ENCODE data around the gene LLGL1.
A peak's percentile ranks its signal among the peaks of the same experiment; 100 is the strongest.
"Not testable (repeated sequence)": the region's sequence is repeated elsewhere in the genome, so short reads cannot be mapped to it uniquely, and the experiment has no call there.

LLGL1 gene

GRCh38 chr17:18194804-18195203 lies 30.6 kb upstream of the LLGL1 start:
- no peak for DNase-seq

GRCh38 chr17:18195246-18195645 lies 30.2 kb upstream of the LLGL1 start:
- no peak for DNase-seq

DNA sequence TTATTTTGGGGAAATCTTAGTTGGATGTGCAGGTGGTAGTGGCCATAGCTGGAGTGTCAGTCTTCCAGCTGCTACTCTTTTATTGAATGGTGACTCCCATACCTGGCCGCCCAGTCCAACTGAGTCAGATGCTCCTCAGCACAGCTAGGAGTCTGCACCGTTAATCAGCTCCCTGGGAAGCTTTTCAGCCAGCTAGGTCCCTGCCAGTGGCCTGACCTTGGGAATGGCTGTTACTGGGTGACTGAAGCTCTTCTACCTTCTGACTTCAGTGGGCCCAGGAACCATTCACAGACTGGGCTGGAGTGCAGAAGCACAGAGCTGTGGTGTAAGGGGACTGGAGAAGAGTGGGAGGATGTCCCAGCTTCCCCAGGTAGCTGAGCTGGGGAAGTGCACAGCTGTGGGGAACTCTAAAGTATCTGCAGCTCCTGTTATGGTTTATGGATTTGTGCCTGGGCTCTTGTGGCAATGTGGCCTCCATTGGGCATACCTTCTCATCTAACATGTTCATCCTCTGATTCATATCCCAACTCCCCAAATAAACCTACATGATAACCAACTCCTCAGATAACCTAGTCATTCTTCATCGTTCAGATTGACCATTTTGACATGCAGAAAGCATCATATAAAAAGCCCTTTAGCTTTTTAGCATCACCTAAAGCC lies 27.8 kb upstream of the LLGL1 start:
- no peak for DNase-seq

DNA sequence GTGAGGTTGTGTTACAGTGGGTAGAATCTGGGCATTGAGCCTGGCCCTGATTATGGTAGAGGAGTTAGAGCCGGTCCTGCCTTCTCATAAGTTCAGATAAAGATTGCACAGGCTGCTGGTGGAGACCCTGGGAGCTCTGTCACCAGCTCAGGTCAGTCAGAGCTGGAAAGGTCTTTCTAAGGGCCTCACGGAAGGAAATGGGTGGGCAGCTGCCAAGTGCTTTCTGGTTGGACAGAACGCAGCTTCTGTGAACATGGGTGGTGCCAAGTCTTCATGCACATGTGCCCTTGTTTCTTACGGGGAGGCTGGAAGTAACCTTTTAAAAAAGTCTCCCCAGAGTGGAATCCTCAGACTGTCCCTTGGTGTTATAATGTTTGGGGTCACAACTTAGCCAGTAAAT lies 26.9 kb upstream of the LLGL1 start:
- DNase-seq, result no peak

GRCh38 chr17:18201108-18201507 lies 24.3 kb upstream of the LLGL1 start:
- DNase-seq, result no peak

DNA sequence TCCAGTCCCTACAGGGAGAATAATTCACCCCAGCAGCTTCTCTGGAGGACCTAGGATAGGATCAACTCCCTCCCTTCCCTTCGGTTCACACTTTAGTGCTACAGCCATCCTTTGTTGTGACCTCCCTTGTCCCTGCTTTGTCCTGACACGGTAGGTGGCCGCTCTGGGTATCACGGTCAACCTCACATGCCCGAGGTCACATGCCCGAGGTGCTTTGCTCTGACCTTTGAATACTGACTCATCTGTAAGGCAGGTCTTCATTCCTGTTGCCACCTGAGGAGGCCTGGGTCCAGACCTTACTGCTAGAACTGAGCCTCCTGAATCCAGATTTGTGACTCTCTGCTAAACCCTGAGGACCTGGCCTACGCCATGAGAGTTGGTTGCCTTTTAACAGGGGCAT lies 22.1 kb upstream of the LLGL1 start:
- DNase-seq, result no peak

- DNase-seq, result no peak
Measured at GRCh38 chr17:18205861-18206260, 19.6 kb upstream of the LLGL1 start.

- no peak for DNase-seq
Measured at GRCh38 chr17:18206962-18207361, 18.5 kb upstream of the LLGL1 start.

DNA sequence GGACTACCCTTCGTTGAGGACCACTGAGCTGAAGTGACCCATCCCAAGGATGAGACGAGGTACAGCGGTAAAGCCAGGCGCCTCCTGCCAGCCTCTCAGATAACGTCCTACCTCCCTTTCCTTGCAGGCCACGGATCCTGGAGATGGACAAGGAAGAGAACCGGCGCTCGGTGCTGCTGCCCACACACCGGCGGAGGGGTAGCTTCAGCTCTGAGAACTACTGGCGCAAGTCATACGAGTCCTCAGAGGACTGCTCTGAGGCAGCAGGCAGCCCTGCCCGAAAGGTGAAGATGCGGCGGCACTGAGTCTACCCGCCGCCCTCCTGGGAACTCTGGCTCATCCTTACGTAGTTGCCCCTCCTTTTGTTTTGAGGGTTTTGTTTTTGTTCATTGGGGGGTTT lies 17.3 kb upstream of the LLGL1 start:
- DNase-seq, result no peak

DNA sequence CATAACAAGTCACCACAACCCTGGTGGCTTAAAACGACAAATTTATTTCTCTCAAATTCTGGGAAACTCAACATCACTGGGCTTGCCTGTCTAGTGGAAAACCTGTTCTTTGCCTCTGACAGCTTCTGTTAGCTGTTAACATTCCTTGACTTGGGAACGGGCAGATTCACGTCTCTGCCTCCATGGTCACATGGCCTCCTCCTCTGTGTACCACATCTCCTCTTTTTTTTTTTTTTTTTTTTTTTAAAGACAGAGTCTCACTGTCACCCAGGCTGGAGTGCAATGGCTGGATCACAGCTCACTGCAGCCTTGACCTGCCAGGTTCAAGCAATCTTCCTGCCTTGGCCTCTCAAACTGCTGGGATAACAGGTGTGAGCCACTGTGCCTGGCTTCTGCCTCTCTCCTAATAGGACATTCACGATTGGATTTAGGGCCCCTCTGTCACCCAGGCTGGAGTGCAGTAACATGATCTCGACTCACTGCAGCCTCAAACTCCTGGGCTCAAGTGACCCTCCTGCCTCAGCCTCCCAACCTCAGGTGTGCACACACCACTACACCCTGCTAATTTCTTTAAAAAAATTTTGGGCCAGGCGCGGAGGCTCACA lies 11.7 kb upstream of the LLGL1 start:
- DNase-seq, result no peak

DNA sequence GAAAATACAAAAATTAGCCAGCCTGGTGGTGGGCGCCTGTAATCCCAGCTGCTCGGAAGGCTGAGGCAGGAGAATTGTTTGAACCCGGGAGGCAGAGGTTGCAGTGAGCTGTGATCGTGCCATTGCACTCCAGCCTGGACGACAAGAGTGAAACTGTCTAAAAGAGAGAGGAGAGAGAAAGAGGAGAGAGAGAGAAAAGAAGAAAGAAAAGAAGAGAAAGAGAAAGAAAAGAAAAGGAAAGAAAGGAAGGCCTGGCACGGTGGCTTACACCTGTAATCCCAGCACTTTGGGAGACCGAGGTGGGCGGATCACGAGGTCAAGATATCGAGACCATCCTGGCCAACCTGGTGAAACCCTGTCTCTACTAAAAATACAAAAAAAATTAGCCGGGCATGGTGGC lies 8.5 kb upstream of the LLGL1 start:
- DNase-seq, result not testable (repeated sequence)

- peak; percentile 83 for DNase-seq
Measured at GRCh38 chr17:18217412-18218015, 7.9 kb upstream of the LLGL1 start.

DNA sequence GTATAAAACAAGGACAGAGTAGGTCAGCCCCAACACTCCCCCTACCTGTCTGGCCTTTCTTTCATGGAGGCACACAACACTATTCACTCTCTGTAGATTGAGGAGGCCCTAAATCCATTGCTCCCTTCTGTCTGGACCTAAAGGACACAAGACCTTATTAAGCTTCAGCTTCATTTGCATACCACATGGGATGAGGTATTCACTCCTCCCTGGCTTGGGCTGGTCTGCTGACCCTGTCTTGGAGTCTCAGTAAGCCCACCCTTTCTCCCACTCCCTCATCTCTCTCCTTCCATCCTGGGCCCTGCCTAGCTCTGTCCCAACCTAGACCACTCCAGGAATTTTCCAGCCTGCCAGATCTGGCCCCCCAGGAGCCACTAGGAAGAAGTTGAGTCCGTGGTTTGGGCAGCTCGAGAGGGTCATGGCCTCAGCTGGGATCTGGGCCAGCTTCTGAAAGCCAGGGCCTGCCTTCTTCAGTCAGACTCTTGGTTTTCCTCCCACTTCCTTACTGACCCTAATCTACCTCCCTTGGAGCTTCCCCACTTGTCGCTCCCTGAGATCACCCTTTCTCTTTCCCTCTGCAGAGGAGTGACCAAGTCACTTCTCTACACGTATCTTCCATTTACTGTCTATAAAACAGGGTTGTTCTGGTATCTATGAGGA lies 6.5 kb upstream of the LLGL1 start:
- peak; percentile 62 for DNase-seq

DNA sequence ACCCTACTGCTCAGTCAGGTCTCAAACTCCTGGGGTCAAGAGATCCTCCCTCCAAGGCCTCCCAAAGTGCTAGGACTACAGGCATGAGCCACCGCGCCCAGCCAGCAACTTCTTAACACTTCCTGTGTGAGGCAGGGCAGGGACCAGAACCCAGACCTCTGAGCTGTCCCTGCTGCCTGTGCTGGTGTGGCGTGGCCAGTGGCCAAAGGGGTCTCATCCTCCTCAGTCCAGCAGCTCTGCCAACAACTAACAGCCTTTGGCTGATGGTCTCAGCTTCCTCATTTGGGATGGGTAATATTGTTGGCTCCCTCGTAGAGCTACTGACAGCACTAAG lies 1.4 kb upstream of the LLGL1 start:
- no peak for DNase-seq

GRCh38 chr17:18224387-18225120 lies 881 bp upstream of the LLGL1 start:
- DNase-seq, result peak; percentile 81

- peak; percentile 79 for DNase-seq
Measured at GRCh38 chr17:18225642-18226283, 328 bp downstream of the LLGL1 start.

DNA sequence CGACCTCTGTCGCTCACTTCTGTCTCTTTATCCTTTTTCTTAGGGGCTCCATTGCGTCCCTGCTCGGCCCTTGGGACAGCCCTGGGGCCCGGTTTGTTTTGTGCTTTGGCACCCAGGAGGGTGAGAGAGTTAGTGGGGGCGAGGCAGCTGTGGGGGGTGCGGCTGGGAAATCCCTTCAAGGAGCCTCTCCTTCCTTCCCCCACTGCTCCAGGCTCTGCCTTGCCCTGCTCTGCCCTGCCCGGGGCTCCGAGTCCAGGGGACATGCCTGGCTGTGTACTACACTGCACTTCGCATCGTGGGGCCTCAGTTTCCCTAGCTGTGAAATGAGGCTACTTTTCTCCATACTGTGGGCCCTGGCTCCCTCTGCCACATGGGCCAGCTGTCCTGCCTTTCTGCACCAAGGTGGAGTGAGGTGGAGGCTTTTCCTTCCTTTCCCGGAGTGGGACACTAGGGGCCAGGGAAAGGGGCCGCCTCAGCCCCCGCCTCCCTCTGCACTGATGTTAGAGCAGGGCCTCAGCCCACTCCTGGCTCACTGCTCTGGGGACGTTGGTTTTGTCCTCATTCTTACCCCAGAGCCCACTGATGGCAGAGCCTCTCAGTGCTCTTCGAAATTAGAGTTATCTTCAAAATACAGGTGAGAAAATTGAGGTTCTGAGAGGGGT lies 980 bp downstream of the LLGL1 start:
- no peak for DNase-seq

DNA sequence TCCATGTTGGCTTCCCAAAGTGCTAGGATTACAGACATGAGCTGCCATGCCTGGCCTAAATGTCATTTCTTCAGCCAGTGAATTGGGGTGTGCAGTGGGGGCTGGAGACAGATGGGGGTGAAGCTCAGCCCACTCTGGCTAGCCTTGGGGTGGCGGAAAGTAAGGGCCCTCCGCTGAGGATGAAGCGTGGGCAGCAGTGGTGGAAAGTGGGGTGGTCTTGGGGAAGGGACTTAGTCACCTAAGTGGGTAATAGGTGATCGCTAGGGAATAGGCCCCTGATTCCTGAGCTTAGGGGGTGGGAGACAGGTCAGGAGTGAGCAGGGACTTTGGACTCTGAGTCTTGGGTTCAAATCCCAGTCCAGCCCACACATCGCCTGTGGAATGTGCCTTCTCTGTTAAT lies 2.2 kb downstream of the LLGL1 start:
- DNase-seq, result no peak

- no peak for DNase-seq
Measured at GRCh38 chr17:18228176-18228682, 2.8 kb downstream of the LLGL1 start.

DNA sequence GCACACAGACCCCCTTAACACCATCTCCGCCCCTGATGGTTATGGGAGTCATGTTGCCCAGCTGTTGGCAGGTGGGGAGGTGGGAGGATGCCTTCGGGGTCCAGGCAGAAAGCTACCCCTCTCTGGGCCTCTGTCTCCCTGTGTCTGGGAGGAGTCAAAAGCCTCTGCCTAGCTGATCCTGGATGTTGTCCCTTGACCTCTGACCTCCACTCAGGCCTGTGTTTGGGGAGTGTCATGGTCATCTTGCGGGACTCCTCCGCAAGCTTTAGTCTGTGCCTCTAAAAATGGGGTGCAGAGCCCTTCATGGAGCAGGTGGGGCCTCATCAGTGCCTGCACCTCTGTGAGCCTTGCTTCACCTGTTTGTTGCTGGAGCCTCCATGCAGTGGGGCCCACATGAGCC lies 3.8 kb downstream of the LLGL1 start:
- DNase-seq, result no peak

DNA sequence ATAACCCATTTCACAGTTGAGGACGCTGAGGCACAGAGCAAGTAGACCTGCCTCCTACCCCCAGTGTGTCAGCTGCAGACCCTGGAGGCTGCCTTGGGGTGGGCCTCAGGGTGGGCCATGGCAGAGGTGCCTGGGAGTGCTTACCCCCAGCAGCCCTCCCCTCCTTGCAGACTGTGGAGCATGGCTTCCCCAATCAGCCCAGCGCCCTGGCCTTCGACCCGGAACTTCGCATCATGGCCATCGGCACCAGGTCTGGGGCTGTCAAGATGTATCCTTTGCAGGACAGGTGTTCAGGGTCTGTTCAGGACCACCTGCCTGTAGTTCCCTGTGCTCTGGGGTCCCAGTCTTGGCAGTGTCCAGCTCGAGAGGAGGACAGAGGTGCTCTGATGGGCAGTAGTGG lies 4.3 kb downstream of the LLGL1 start:
- no peak for DNase-seq

Measured in right hindlimb (tissue), 1 donor.